H1 (cell line): ENCODE results near the gene LDLRAD3. TPM values are rescaled to one million over a fixed set of nuclear protein-coding genes. Genes with fewer than 3 reads are reported as not detected.

Experiments used
- CTCF ChIA-PET: fragments of 300-600 bp; sonication (Branson Sonifier 250); formaldehyde crosslinking; loops from one replicate; lab custom pipeline; 2021; ENCODE audit not compliant: partially characterized antibody; lab: Charles Lee
- POLR2A ChIA-PET: fragments of 300-600 bp; sonication (Branson Sonifier 250); formaldehyde crosslinking; loops from one replicate; lab custom pipeline; 2021; ENCODE audit warnings: inconsistent platforms; ENCODE audit not compliant: partially characterized antibody; lab: Charles Lee
- DNase-seq, 2 experiments: peaks; one replicate each; pipeline versions ENCODE4 v3.0.0 to v3.0.0-alpha.2; 2010 to 2022; ENCODE audit warnings: low spot score in 2 of 2, low read depth in 1 of 2, mixed read lengths in 1 of 2
- FAIRE-seq: peaks from 2 replicates; lab custom pipeline; 2011; peaks lifted over from hg19 to GRCh38; lab: Jason Lieb, UNC
- H2AFZ ChIP-seq: 2 replicates; pipeline ENCODE4 v1.8.1; 2012; ENCODE audit warnings: low read length, inconsistent platforms
- H2AK5ac ChIP-seq: 2 replicates; pipeline ENCODE4 v1.6.1; 2013; ENCODE audit warnings: low read depth, low read length
- H2BK120ac ChIP-seq: replicated peaks from 2 replicates; pipeline ENCODE3; 2013; ENCODE audit warnings: low read depth, low read length, inconsistent platforms
- H2BK12ac ChIP-seq: 2 replicates; pipeline ENCODE4 v1.6.1; 2013; ENCODE audit warnings: low read depth, low read length
- H2BK15ac ChIP-seq: 2 replicates; pipeline ENCODE4 v1.6.1; 2013; ENCODE audit warnings: low read length
- H2BK20ac ChIP-seq: 2 replicates; pipeline ENCODE4 v1.6.1; 2013; ENCODE audit warnings: low read length
- H2BK5ac ChIP-seq: 2 replicates; pipeline ENCODE4 v1.6.1; 2013; ENCODE audit warnings: low read depth, low read length
- H3K14ac ChIP-seq: 2 replicates; pipeline ENCODE4 v1.6.1; 2013; ENCODE audit warnings: inconsistent platforms; ENCODE audit not compliant: insufficient read length
- H3K18ac ChIP-seq: 2 replicates; pipeline ENCODE4 v1.6.1; 2013; ENCODE audit warnings: low read length; ENCODE audit errors: extremely low read depth
- H3K23ac ChIP-seq: 2 replicates; pipeline ENCODE4 v1.6.1; 2013; ENCODE audit warnings: inconsistent platforms; ENCODE audit not compliant: insufficient read length
- H3K23me2 ChIP-seq: 2 replicates; pipeline ENCODE4 v1.6.1; 2013; ENCODE audit warnings: low read depth, low read length
- H3K27ac ChIP-seq: 2 replicates; pipeline ENCODE4 v1.6.1; 2011; ENCODE audit warnings: low read depth, low read length, inconsistent platforms
- H3K27me3 ChIP-seq, 4 experiments: replicated peaks in 1 of 4; 1 replicate in 1 of 4; 2 replicates in 3 of 4; pipeline versions ENCODE4 v1.6.1 to v1.8.1; 2011 to 2013; ENCODE audit warnings: low read length in 3 of 4, mild to moderate bottlenecking in 3 of 4, inconsistent platforms in 2 of 4, mixed read lengths in 2 of 4, moderate library complexity in 1 of 4; ENCODE audit not compliant: control insufficient read depth in 3 of 4, insufficient read depth in 3 of 4; ENCODE audit errors: extremely low read depth in 1 of 4
- H3K36me3 ChIP-seq, 4 experiments: 2 replicates each; pipeline versions ENCODE4 v1.6.1 to v1.8.1; 2011 to 2013; ENCODE audit warnings: mild to moderate bottlenecking in 4 of 4, low read length in 3 of 4, moderate library complexity in 2 of 4, control low read depth in 1 of 4, inconsistent platforms in 1 of 4; ENCODE audit not compliant: insufficient read depth in 4 of 4, control insufficient read depth in 2 of 4
- H3K4ac ChIP-seq: replicated peaks from 2 replicates; pipeline ENCODE3; 2013; ENCODE audit warnings: low read length, low read depth, mixed read lengths, inconsistent platforms; ENCODE audit not compliant: insufficient read length
- H3K4me1 ChIP-seq, 4 experiments: replicated peaks in 1 of 4; 1 replicate in 1 of 4; 2 replicates in 3 of 4; pipeline versions ENCODE4 v1.6.1 to v1.8.1; 2011 to 2013; ENCODE audit warnings: low read length in 3 of 4, inconsistent platforms in 2 of 4, mixed read lengths in 1 of 4; ENCODE audit not compliant: insufficient read depth in 4 of 4, control insufficient read depth in 3 of 4
- H3K4me2 ChIP-seq, 2 experiments: 2 replicates each; pipeline versions ENCODE4 v1.6.1 to v1.8.1; 2011 to 2013; ENCODE audit warnings: low read depth in 2 of 2, low read length in 2 of 2, control low read depth in 1 of 2, inconsistent platforms in 1 of 2, mild to moderate bottlenecking in 1 of 2; ENCODE audit not compliant: insufficient read depth in 1 of 2
- H3K4me3 ChIP-seq, 4 experiments: fragments of 200-600, 300-600 bp in 1 of 4; sonication (generic), shearing (Covaris generic), sonication (Bioruptor Twin) in 1 of 4; 2 replicates each; pipeline versions ENCODE4 v1.5.1 to v1.8.1; 2011 to 2016; ENCODE audit warnings: low read length in 4 of 4, low read depth in 3 of 4, control low read depth in 2 of 4, inconsistent platforms in 2 of 4, mild to moderate bottlenecking in 2 of 4, mixed read lengths in 1 of 4, moderate library complexity in 1 of 4; ENCODE audit not compliant: insufficient read depth in 2 of 4; ENCODE audit errors: extremely low read depth in 1 of 4
- H3K56ac ChIP-seq: replicated peaks from 2 replicates; pipeline ENCODE3; 2013; ENCODE audit warnings: low read depth, mild to moderate bottlenecking, mixed read lengths, low read length, inconsistent platforms; ENCODE audit not compliant: insufficient read length
- H3K79me1 ChIP-seq: 2 replicates; pipeline ENCODE4 v1.6.1; 2013; ENCODE audit warnings: low read depth, low read length, control low read depth
- H3K79me2 ChIP-seq, 2 experiments: 2 replicates each; pipeline versions ENCODE4 v1.6.1 to v1.8.1; 2012 to 2013; ENCODE audit warnings: low read length in 2 of 2, mild to moderate bottlenecking in 2 of 2, inconsistent platforms in 1 of 2; ENCODE audit not compliant: insufficient read depth in 2 of 2, control insufficient read depth in 1 of 2
- H3K9ac ChIP-seq, 4 experiments: replicated peaks in 1 of 4; 1 replicate in 1 of 4; 2 replicates in 3 of 4; pipeline versions ENCODE4 v1.6.1 to v1.8.1; 2011 to 2013; ENCODE audit warnings: low read depth in 3 of 4, low read length in 3 of 4, control low read depth in 2 of 4, mild to moderate bottlenecking in 2 of 4, moderate library complexity in 2 of 4, inconsistent platforms in 1 of 4; ENCODE audit errors: extremely low read depth in 1 of 4
- H3K9me3 ChIP-seq, 2 experiments: 2 replicates each; pipeline versions ENCODE4 v1.6.1 to v1.8.1; 2012 to 2013; ENCODE audit warnings: mild to moderate bottlenecking in 2 of 2, moderate library complexity in 2 of 2, control low read depth in 1 of 2, inconsistent platforms in 1 of 2, low read depth in 1 of 2, low read length in 1 of 2, mixed read lengths in 1 of 2; ENCODE audit not compliant: insufficient read depth in 2 of 2
- H4K20me1 ChIP-seq, 2 experiments: replicated peaks in 1 of 2; 2 replicates each; pipeline versions ENCODE3 to v1.8.1; 2011 to 2013; ENCODE audit warnings: inconsistent platforms in 2 of 2, low read length in 2 of 2, mild to moderate bottlenecking in 1 of 2; ENCODE audit not compliant: insufficient read depth in 2 of 2, control insufficient read depth in 1 of 2
- H4K5ac ChIP-seq: 2 replicates; pipeline ENCODE4 v1.6.1; 2013; ENCODE audit warnings: low read length, low read depth, mixed read lengths, inconsistent platforms; ENCODE audit not compliant: insufficient read length
- H4K8ac ChIP-seq: 2 replicates; pipeline ENCODE4 v1.8.0; 2013; ENCODE audit warnings: mild to moderate bottlenecking, moderate library complexity, low read length, inconsistent platforms; ENCODE audit not compliant: insufficient read depth; ENCODE audit errors: extremely low read depth
- H4K91ac ChIP-seq: replicated peaks from 2 replicates; pipeline ENCODE3; 2013; ENCODE audit warnings: low read length, mixed read lengths, inconsistent platforms; ENCODE audit not compliant: insufficient read length
- CEBPB ChIP-seq: IDR thresholded peaks from 2 replicates; pipeline ENCODE4 v1.6.1; 2012; ENCODE audit warnings: low read depth, low read length
- CTBP2 ChIP-seq: IDR thresholded peaks from 2 replicates; pipeline ENCODE4 v1.7.0; 2011; ENCODE audit warnings: borderline replicate concordance, mild to moderate bottlenecking, moderate library complexity, mixed read lengths, low read length; ENCODE audit not compliant: insufficient read depth, insufficient read length
- EGR1 ChIP-seq: IDR thresholded peaks from 2 replicates; pipeline ENCODE4 v1.6.1; 2011; ENCODE audit warnings: low read depth, low read length, borderline replicate concordance
- JUN ChIP-seq: IDR thresholded peaks from 2 replicates; pipeline ENCODE4 v1.6.1; 2011; ENCODE audit warnings: low read depth, mild to moderate bottlenecking, improper control_type of control experiment, low read length
- KDM5A ChIP-seq: fragments of 200-600 bp; IDR thresholded peaks from 2 replicates; pipeline ENCODE4 v1.7.1; 2012; ENCODE audit warnings: mild to moderate bottlenecking, low read length, inconsistent platforms, mixed read lengths
- SP2 ChIP-seq: IDR thresholded peaks from 2 replicates; pipeline ENCODE4 v1.6.1; 2012; ENCODE audit warnings: mild to moderate bottlenecking, low read length, inconsistent platforms
- SUZ12 ChIP-seq: fragments of 200-600 bp; sonication (generic); IDR thresholded peaks from 2 replicates; pipeline ENCODE4 v1.6.1; 2012; ENCODE audit warnings: mild to moderate bottlenecking, inconsistent platforms, low read length, moderate library complexity, mixed read lengths
- TAF7 ChIP-seq: optimal IDR thresholded peaks from 2 replicates; pipeline ENCODE3; 2011; ENCODE audit warnings: low read depth, mild to moderate bottlenecking, inconsistent platforms, low read length, moderate library complexity, borderline replicate concordance
- TCF12 ChIP-seq: IDR thresholded peaks from 2 replicates; pipeline ENCODE4 v1.6.1; 2011; ENCODE audit warnings: low read depth, mild to moderate bottlenecking, low read length
- WGBS, 2 experiments: shearing (Covaris generic) in 1 of 2; methylation state at CpG; one replicate each; pipeline versions ENCODE4 v1.1.6 to v1.1.7; 2013 to 2015; ENCODE audit warnings: low lambda C conversion rate in 2 of 2, mixed read lengths in 2 of 2, inconsistent platforms in 1 of 2, low coverage in 1 of 2, missing lambda C conversion rate in 1 of 2; ENCODE audit not compliant: insufficient replicate concordance in 2 of 2, insufficient coverage in 1 of 2, insufficient read length in 1 of 2; ENCODE audit errors: extremely low coverage in 1 of 2, missing lambda C conversion rate in 1 of 2; 5-methylcytosine and 5-hydroxymethylcytosine counted together
- polyA plus RNA-seq, 7 experiments: library from polyadenylated mRNA; depleted of rRNA in 3 of 7; stranded (reverse) in 5 of 7; unstranded in 2 of 7; fragments of >200 nt in 5 of 7; fragments of 200-250 nt in 2 of 7; gene quantifications; 1 replicate in 5 of 7; 2 replicates in 1 of 7; 4 replicates in 1 of 7; pipeline versions ENCODE4 v1.2.1 to v1.2.3, GENCODE V29; 2011 to 2013; ENCODE audit warnings: missing spikeins in 2 of 7, mixed read lengths in 2 of 7
- total RNA-seq: library from RNA; stranded (reverse); fragmentation: NEBNext Ultra II Directional; extraction: Animal tissue kit (Norgen Biotek cat#: 25700); gene quantifications from 2 replicates; pipeline ENCODE4 v1.2.1, GENCODE V29; 2021
- TF ChIP-seq, protein P1 (sequence below): IDR thresholded peaks from 2 replicates; pipeline ENCODE4 v1.6.1; 2012; ENCODE audit warnings: inconsistent platforms
- TF ChIP-seq, protein P2 (sequence below): IDR thresholded peaks from 2 replicates; pipeline ENCODE4 v1.6.1; 2012; ENCODE audit warnings: low read length, inconsistent platforms

Gene LDLRAD3
- total and polyA plus RNA-seq, 2 of the 8 experiments (the other 6 are each of a cell fraction or from before 2014, with no cell fraction given), result 18.6 to 22.8 TPM

DNA sequence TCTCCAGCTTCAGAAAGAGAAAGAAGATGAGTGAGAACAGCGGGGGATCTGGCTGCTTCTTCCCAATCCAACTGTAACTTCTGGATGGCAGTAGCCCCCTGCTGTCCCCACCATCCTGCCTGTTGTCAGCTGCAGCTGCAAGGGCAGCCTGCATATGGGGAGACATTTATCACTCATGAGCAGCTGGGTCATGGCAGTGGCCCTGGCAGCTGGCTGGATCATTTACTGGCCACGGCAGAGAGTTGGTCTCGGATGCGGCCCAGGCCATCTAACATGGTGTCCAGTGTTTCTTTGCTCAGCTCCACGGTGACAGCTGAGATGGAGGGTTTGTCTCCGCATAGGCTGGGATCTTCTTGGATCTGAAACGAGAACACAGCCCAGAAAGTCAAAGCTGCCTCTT, 330.6 kb downstream of the LDLRAD3 start:
- H3K56ac ChIP-seq, result no peak overlapping the region
- H4K8ac ChIP-seq, result no peak overlapping the region
- no peak overlapping the region for H2BK120ac ChIP-seq
- H3K14ac ChIP-seq, result no peak overlapping the region
- H4K20me1 ChIP-seq, result peaks cover 0 to 1% of the 10 kb centered on the region in 2 experiments
- H3K4me3 ChIP-seq, result no peak overlapping the region
- H2BK15ac ChIP-seq, result no peak overlapping the region
- no peak overlapping the region for H2BK12ac ChIP-seq
- H3K23me2 ChIP-seq, result no peaks in the 10 kb centered on the region
- no peak overlapping the region for H4K91ac ChIP-seq
- no peaks in the 10 kb centered on the region for H3K9me3 ChIP-seq
- H3K36me3 ChIP-seq, result peaks cover 0 to 7% (median 0%) of the 10 kb centered on the region in 4 experiments; a peak in 1 of 8 replicates
- no peak for DNase-seq
- no peak overlapping the region for H3K9ac ChIP-seq
- no peaks in the 10 kb centered on the region for H3K4me1 ChIP-seq
- no peaks in the 10 kb centered on the region for H3K27me3 ChIP-seq
- H3K79me2 ChIP-seq, result no peaks in the 10 kb centered on the region
- no peak for FAIRE-seq
- no peak overlapping the region for H3K4ac ChIP-seq
- H2BK20ac ChIP-seq, result no peak overlapping the region
- H2BK5ac ChIP-seq, result no peak overlapping the region
- H3K23ac ChIP-seq, result no peak overlapping the region
- H4K5ac ChIP-seq, result no peak overlapping the region
- POLR2A ChIA-PET, result no interaction called here
- H2AFZ ChIP-seq, result no peak overlapping the region
- peaks cover 2% of the 10 kb centered on the region; the same call in 1 of the 2 replicates for H3K79me1 ChIP-seq
- WGBS, 2 experiments, result 91% methylated on average over 7 of the region's 7 CpGs; no CpG with 5 or more reads in 1 of the 2 experiments
- CTCF ChIA-PET, result interaction anchor here (0.7 to 3.9 kb wide), 11 partner anchors 8 to 471 kb away, joined by 3 to 14 read pairs (median 5); partner anchors contain the start of gene COMMD9
- no peak overlapping the region for H3K4me2 ChIP-seq
- H3K18ac ChIP-seq, result no peak overlapping the region
- no peak overlapping the region for H3K27ac ChIP-seq
- no peak overlapping the region for H2AK5ac ChIP-seq
- no peak for TF ChIP-seq JUN
- TF ChIP-seq CEBPB, result no peak
- TF ChIP-seq SUZ12, result no peak
- TF ChIP-seq SP2, result no peak
- TF ChIP-seq EGR1, result no peak
- no peak for TF ChIP-seq TCF12
- TF ChIP-seq KDM5A, result no peak
- TF ChIP-seq, protein P1, sequence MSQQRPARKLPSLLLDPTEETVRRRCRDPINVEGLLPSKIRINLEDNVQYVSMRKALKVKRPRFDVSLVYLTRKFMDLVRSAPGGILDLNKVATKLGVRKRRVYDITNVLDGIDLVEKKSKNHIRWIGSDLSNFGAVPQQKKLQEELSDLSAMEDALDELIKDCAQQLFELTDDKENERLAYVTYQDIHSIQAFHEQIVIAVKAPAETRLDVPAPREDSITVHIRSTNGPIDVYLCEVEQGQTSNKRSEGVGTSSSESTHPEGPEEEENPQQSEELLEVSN, result no peak
- no peak for TF ChIP-seq TAF7
- TF ChIP-seq, protein P2, sequence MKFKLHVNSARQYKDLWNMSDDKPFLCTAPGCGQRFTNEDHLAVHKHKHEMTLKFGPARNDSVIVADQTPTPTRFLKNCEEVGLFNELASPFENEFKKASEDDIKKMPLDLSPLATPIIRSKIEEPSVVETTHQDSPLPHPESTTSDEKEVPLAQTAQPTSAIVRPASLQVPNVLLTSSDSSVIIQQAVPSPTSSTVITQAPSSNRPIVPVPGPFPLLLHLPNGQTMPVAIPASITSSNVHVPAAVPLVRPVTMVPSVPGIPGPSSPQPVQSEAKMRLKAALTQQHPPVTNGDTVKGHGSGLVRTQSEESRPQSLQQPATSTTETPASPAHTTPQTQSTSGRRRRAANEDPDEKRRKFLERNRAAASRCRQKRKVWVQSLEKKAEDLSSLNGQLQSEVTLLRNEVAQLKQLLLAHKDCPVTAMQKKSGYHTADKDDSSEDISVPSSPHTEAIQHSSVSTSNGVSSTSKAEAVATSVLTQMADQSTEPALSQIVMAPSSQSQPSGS, result no peak
- no peak for TF ChIP-seq CTBP2
